Spleen (tissue), 11 donors: ENCODE measurements around the gene PLXNB1. TPM values are rescaled to one million over a fixed set of nuclear protein-coding genes. Genes with fewer than 3 reads are reported as not detected.

Experiments
- DNase-seq: peaks from one replicate; pipeline ENCODE4 v3.0.0-alpha.2; 2020
- H3K27ac ChIP-seq, 8 donors: fragments of 200-600 bp; sonication (generic) in 7 of 8; 1 replicate in 4 of 8; 2 replicates in 4 of 8; pipeline versions ENCODE4 v1.5.0 to v1.8.0; 2016 to 2021; ENCODE audit warnings: inconsistent platforms in 4 of 8, mild to moderate bottlenecking in 4 of 8, moderate library complexity in 1 of 8
- H3K27me3 ChIP-seq, 7 donors: fragments of 200-600 bp; sonication (generic) in 6 of 7; replicated peaks in 1 of 7; 1 replicate in 4 of 7; 2 replicates in 3 of 7; pipeline versions ENCODE4 v1.5.0 to v1.8.0; 2016 to 2021; ENCODE audit warnings: inconsistent platforms in 3 of 7, mild to moderate bottlenecking in 1 of 7
- H3K36me3 ChIP-seq, 6 donors: fragments of 200-600 bp; sonication (generic) in 5 of 6; 1 replicate in 4 of 6; 2 replicates in 2 of 6; pipeline versions ENCODE4 v1.5.0 to v1.8.0; 2016 to 2021; ENCODE audit warnings: inconsistent platforms in 2 of 6
- H3K4me1 ChIP-seq, 6 donors: fragments of 200-600 bp; sonication (generic) in 5 of 6; 1 replicate in 3 of 6; 2 replicates in 3 of 6; pipeline versions ENCODE4 v1.5.0 to v1.8.0; 2016 to 2021; ENCODE audit warnings: inconsistent platforms in 3 of 6
- H3K4me3 ChIP-seq, 8 donors: fragments of 200-600 bp; sonication (generic) in 7 of 8; 1 replicate in 4 of 8; 2 replicates in 4 of 8; pipeline versions ENCODE4 v1.5.0 to v1.8.0; 2016 to 2021; ENCODE audit warnings: inconsistent platforms in 4 of 8, mild to moderate bottlenecking in 4 of 8, moderate library complexity in 2 of 8
- H3K9me3 ChIP-seq, 8 donors: fragments of 200-600 bp; sonication (generic) in 7 of 8; 1 replicate in 4 of 8; 2 replicates in 4 of 8; pipeline versions ENCODE4 v1.5.0 to v1.8.0; 2016 to 2021; ENCODE audit warnings: inconsistent platforms in 4 of 8
- POLR2A ChIP-seq, 3 donors: fragments of 450-650 bp; IDR thresholded peaks; one replicate each; pipeline ENCODE4 v1.5.1; 2017; ENCODE audit warnings: antibody characterized with exemption in 3 of 3, mild to moderate bottlenecking in 1 of 3
- POLR2AphosphoS5 ChIP-seq, 3 donors: sonication (generic); formaldehyde crosslinking; IDR thresholded peaks; one replicate each; pipeline ENCODE4 v1.5.1; 2017; ENCODE audit warnings: antibody characterized with exemption in 3 of 3
- WGBS, 5 donors: extraction: QIAGEN DNeasy Blood & Tissue Kit in 3 of 5; methylation state at CpG; one replicate each; pipeline versions ENCODE4 v1.1.5 to v1.1.7; 2013 to 2018; 5-methylcytosine and 5-hydroxymethylcytosine counted together
- intact Hi-C: fragments of 100-400 bp; cut with DNase I; formaldehyde crosslinking; loops from one replicate; pipeline ENCODE4 v1.15.0; 2023; ENCODE audit warnings: low total_unique reads
- polyA plus RNA-seq, 3 donors: library from polyadenylated mRNA; stranded (reverse); fragments of 200-250 nt; gene quantifications; one replicate each; pipeline ENCODE4 v1.2.1, GENCODE V29; 2013
- total RNA-seq, 7 donors: library from RNA; depleted of rRNA in 3 of 7; stranded (reverse); fragments of >200 nt in 3 of 7; fragmentation: NEBNext Ultra II Directional in 4 of 7; extraction: Animal tissue kit (Norgen Biotek cat#: 25700) in 4 of 7; gene quantifications; one replicate each; pipeline versions ENCODE4 v1.1.0 to v1.2.1, GENCODE V29; 2016 to 2021
- TF ChIP-seq, protein P1 (sequence below), 11 experiments: fragments of 200-600 bp in 7 of 11; fragments of 450-650 bp in 4 of 11; sonication (generic) in 4 of 11; IDR thresholded peaks in 8 of 11; conservative IDR thresholded peaks in 3 of 11; 1 replicate in 7 of 11; 2 replicates in 4 of 11; pipeline versions ENCODE4 v1.4.0 to v1.8.0; 2016 to 2021; ENCODE audit warnings: antibody characterized with exemption in 11 of 11, inconsistent platforms in 4 of 11, mild to moderate bottlenecking in 1 of 11
- donor health status: healthy with polysubstance abuse.
- donor health status: DM: no; HTN: no; CAD: no; lungs with moderate emphysema.
- donor health status: DM: no; HTN: no; CAD: no.
- donor health status: Bipolar disorder and iron deficiency.
- donor health status: healthy.
- donor health status: DM: no; HTN: no; CAD: no.
- donor health status: DM: yes; HTN: yes; CAD: no.

The PLXNB1 gene
- total and polyA plus RNA-seq, 10 donors: 12.3 to 95.9 (median 54.2) TPM

DNA sequence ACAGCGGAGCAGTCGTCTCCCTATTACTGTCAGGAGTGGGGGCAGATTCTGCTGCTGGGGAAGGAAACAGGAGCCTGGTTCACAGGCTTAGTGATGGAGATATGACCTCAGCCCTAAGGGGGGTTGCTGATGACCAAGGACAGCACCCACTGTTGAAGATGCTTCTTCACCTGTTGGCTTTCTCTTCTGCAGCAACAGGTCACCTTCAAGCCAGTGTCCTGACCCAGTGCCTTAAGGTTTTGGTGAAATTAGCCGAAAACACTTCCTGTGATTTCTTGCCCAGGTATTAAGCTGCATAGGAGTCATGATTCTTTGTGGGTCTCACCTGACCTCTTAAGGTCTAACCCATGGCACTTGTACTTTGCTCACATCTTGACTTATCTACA is 30.6 kb upstream of the PLXNB1 start:
- Histone ChIP-seq H3K4me1 (peaks cover 6 to 14% (median 10%) of the 10 kb centered on the region in 6 donors), H3K9me3 (no peaks in the 10 kb centered on the region), H3K27me3 (no peaks in the 10 kb centered on the region), H3K4me3 (no peak overlapping the region), H3K27ac (no peak overlapping the region), H3K36me3 (peaks cover 0 to 95% (median 48%) of the 10 kb centered on the region in 6 donors)
- WGBS, 5 donors: 92 to 100% (median 95%) methylated on average over 2 to 3 of the region's 3 CpGs
- intact Hi-C loops: loop anchor here (5.0 kb wide), 1 partner anchor 92 kb away; no protein-coding TSS in a partner anchor
- TF ChIP-seq, protein P1, sequence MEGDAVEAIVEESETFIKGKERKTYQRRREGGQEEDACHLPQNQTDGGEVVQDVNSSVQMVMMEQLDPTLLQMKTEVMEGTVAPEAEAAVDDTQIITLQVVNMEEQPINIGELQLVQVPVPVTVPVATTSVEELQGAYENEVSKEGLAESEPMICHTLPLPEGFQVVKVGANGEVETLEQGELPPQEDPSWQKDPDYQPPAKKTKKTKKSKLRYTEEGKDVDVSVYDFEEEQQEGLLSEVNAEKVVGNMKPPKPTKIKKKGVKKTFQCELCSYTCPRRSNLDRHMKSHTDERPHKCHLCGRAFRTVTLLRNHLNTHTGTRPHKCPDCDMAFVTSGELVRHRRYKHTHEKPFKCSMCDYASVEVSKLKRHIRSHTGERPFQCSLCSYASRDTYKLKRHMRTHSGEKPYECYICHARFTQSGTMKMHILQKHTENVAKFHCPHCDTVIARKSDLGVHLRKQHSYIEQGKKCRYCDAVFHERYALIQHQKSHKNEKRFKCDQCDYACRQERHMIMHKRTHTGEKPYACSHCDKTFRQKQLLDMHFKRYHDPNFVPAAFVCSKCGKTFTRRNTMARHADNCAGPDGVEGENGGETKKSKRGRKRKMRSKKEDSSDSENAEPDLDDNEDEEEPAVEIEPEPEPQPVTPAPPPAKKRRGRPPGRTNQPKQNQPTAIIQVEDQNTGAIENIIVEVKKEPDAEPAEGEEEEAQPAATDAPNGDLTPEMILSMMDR (IDR thresholded peaks at IDR 0.05 in 8 of 11, conservative IDR thresholded peaks at IDR 0.05 in 3 of 11): no peak
- TF ChIP-seq POLR2A (IDR thresholded peaks at IDR 0.05): no peak
- no peak for TF ChIP-seq POLR2AphosphoS5 (IDR thresholded peaks at IDR 0.05)
- no peak for DNase-seq

DNA sequence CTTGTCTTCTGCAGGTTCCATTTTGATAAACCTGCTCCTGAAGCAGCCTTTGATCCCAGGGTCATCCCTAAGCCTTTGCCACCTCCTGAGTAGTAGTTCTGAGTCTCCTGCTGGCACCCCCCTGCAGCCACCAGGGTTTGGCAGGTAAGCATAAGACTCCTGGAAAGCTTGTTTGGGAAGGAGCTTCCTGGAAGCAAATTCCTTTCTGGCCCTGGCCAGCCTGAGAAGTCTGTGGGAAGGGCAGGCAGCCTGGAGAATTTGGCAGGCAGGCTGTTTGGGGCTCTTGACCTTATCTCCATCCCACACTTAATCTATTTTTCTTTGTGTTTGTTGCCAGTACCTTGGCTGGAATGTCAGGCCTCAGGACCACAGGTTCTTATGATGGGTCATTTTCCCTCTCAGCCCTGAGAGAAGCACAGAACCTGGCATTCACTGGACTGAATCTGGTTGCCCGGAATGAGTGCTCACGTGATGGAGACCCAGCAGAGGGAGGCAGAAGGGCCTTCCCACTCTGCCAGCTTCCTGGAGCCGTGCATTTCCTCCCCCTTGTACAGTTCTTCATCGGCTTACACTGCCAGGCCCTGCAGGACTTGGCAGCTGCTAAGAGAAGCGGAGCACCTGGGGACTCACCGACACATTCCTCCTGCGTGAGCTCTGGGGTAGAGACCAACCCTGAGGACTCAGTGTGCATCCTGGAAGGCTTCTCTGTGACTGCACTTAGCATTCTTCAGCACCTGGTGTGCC is 30.1 kb upstream of the PLXNB1 start:
- 82 to 98% (median 89%) methylated on average over 6 to 7 of the region's 7 CpGs for WGBS, 5 donors
- intact Hi-C loops: loop anchor here (5.0 kb wide), 1 partner anchor 92 kb away; no protein-coding TSS in a partner anchor
- Histone ChIP-seq H3K27ac (no peak overlapping the region), H3K4me1 (peaks cover 1 to 9% (median 5%) of the 10 kb centered on the region in 6 donors), H3K36me3 (peaks cover 0 to 97% (median 53%) of the 10 kb centered on the region in 6 donors), H3K27me3 (no peaks in the 10 kb centered on the region), H3K9me3 (no peaks in the 10 kb centered on the region), H3K4me3 (no peak overlapping the region)
- no peak for TF ChIP-seq POLR2A (IDR thresholded peaks at IDR 0.05)
- TF ChIP-seq, protein P1 (IDR thresholded peaks at IDR 0.05 in 8 of 11, conservative IDR thresholded peaks at IDR 0.05 in 3 of 11): no peak
- TF ChIP-seq POLR2AphosphoS5 (IDR thresholded peaks at IDR 0.05): no peak
- peak; percentile 45 for DNase-seq

DNA sequence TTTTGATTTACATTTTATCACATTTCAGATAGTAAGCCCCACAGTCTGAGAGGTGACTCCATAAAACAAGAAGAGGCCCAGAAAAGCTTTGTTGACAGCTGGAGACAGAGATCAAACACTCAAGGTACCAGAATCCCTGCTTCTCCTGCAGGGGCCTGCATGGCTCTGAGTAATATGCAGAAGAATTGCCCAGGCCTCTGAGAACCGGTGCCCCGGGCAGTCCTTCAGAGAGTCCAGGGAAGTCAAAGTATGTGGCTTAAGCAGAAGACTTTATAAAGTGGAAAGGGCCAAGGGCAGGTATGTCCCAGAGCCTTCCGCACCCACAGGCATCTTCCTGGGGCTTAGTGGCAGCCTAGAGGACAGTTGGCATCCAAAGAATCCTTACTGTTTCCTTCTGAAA is 29.4 kb upstream of the PLXNB1 start:
- H3K27ac ChIP-seq: no peak overlapping the region

DNA sequence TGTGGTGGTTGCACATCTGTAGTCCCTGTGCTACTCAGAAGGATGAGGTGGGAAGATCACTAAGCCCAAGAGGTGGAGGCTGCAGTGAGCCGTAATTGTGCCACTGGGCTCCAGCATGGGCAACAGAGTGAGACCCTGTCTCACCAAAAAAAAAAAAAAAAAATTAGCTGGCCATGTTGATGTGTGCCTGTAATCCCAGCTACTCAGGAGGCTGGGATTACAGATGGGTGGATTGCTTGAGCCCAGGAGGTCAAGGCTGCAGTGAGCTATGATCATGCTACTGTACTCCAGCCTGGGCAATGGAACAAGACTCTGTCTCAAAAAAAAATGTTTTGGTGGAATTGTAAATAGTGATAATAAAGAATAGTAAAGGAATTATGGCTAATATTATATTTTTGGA is 26.6 kb upstream of the PLXNB1 start:
- DNase-seq: peak; percentile 0
- TF ChIP-seq POLR2AphosphoS5 (IDR thresholded peaks at IDR 0.05) (no peak), POLR2A (IDR thresholded peaks at IDR 0.05) (no peak)
- TF ChIP-seq, protein P1 (IDR thresholded peaks at IDR 0.05 in 8 of 11, conservative IDR thresholded peaks at IDR 0.05 in 3 of 11): no peak
- H3K36me3 ChIP-seq: peaks cover 0 to 100% (median 83%) of the 10 kb centered on the region in 6 donors
- no peaks in the 10 kb centered on the region for H3K4me1 ChIP-seq
- WGBS, 5 donors: 84 to 100% (median 96%) methylated on average over 1 of the region's 1 CpG
- no peak overlapping the region for H3K27ac ChIP-seq
- H3K9me3 ChIP-seq: no peaks in the 10 kb centered on the region
- H3K27me3 ChIP-seq: no peaks in the 10 kb centered on the region
- intact Hi-C loops: no loop called here
- no peak overlapping the region for H3K4me3 ChIP-seq

More for the DNA sequence above, 29.4 kb upstream of the PLXNB1 start:
- intact Hi-C loops: no loop called here
- Histone ChIP-seq H3K36me3 (peaks cover 0 to 97% (median 59%) of the 10 kb centered on the region in 6 donors), H3K4me3 (no peak overlapping the region), H3K4me1 (peaks cover 0 to 2% (median 0%) of the 10 kb centered on the region in 6 donors), H3K9me3 (no peaks in the 10 kb centered on the region), H3K27me3 (no peaks in the 10 kb centered on the region)
- TF ChIP-seq, protein P1 (IDR thresholded peaks at IDR 0.05 in 8 of 11, conservative IDR thresholded peaks at IDR 0.05 in 3 of 11): no peak
- no peak for TF ChIP-seq POLR2A (IDR thresholded peaks at IDR 0.05)
- no peak for TF ChIP-seq POLR2AphosphoS5 (IDR thresholded peaks at IDR 0.05)
- WGBS, 5 donors: 88 to 100% (median 97%) methylated on average over 3 of the region's 3 CpGs
- DNase-seq: peak; percentile 38
